HepG2 (cell line): ENCODE data around the gene UBC.

Experiments used
- CREB1 ChIP-seq, 2 experiments: fragments of 450-650 bp in 1 of 2; IDR thresholded peaks; 2 replicates each; pipeline ENCODE4 v1.6.1; 2016 to 2017; ENCODE audit warnings: control low read depth in 1 of 2, mild to moderate bottlenecking in 1 of 2, missing compliant biosample characterization in 1 of 2, missing genetic modification characterization in 1 of 2
- EP300 ChIP-seq, 3 experiments: sonication (generic) in 1 of 3; formaldehyde crosslinking in 1 of 3; IDR thresholded peaks; 2 replicates each; pipeline versions ENCODE4 v1.5.1 to v1.6.1; 2011 to 2020; ENCODE audit warnings: low read depth in 2 of 3, low read length in 2 of 3, borderline replicate concordance in 1 of 3, improper control_type of control experiment in 1 of 3, mild to moderate bottlenecking in 1 of 3, missing genetic modification reagents in 1 of 3, moderate library complexity in 1 of 3
- KDM3A ChIP-seq: IDR thresholded peaks from 2 replicates; pipeline ENCODE4 v1.6.1; 2018; ENCODE audit warnings: low read depth, missing compliant biosample characterization
- PHF21A ChIP-seq: sonication (generic); formaldehyde crosslinking; IDR thresholded peaks from 2 replicates; pipeline ENCODE4 v1.5.0; 2020; ENCODE audit warnings: mild to moderate bottlenecking, missing genetic modification reagents
- POLR2A ChIP-seq, 2 experiments: IDR thresholded peaks; 2 replicates each; pipeline ENCODE4 v1.6.1; 2011; ENCODE audit warnings: low read depth in 2 of 2, low read length in 2 of 2, mild to moderate bottlenecking in 1 of 2, moderate library complexity in 1 of 2; ENCODE audit not compliant: insufficient read depth in 1 of 2
- SRSF1 ChIP-seq: fragments of 200-400 bp; formaldehyde crosslinking; optimal IDR thresholded peaks from 2 replicates; pipeline ENCODE3; 2017; ENCODE audit warnings: mild to moderate bottlenecking, low read depth, low read length, moderate library complexity
- TF ChIP-seq, protein P1 (sequence below): sonication (generic); formaldehyde crosslinking; IDR thresholded peaks from 2 replicates; pipeline ENCODE4 v1.4.0; 2020; ENCODE audit warnings: missing genetic modification reagents
- TF ChIP-seq, protein P2 (sequence below): sonication (generic); formaldehyde crosslinking; IDR thresholded peaks from 2 replicates; pipeline ENCODE4 v1.4.0; 2020; ENCODE audit warnings: missing genetic modification reagents
- TF ChIP-seq, protein P3 (sequence below): sonication (generic); formaldehyde crosslinking; conservative IDR thresholded peaks from 2 replicates; pipeline ENCODE4 v1.8.1; 2023; ENCODE audit warnings: missing genetic modification reagents
- TF ChIP-seq, protein P4 (sequence below): sonication (generic); formaldehyde crosslinking; IDR thresholded peaks from 2 replicates; pipeline ENCODE4 v1.5.1; 2020; ENCODE audit warnings: missing genetic modification reagents, mild to moderate bottlenecking, borderline replicate concordance
- TF ChIP-seq, protein P5 (sequence below): sonication (generic); formaldehyde crosslinking; IDR thresholded peaks from 2 replicates; pipeline ENCODE4 v1.5.1; 2020; ENCODE audit warnings: mild to moderate bottlenecking, missing genetic modification reagents, moderate library complexity

DNA sequence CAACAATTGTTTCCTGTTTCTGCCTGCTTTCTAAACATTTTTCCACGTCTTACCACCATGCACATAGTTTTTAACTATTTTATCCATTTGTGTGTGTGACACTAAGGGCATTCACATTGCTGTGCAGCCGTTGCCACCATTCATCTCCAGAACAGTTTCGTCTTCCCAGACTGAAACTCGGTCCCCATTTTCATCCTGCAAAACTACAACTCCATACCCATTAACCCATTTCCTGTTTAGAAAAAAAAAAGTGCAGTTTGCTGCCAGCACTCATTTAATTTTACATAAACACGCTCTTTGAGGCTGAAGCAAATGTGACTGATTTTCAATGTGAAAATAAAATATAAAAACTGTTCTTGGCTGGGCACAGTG is 15.5 kb downstream of the UBC start:
- TF ChIP-seq, protein P1, sequence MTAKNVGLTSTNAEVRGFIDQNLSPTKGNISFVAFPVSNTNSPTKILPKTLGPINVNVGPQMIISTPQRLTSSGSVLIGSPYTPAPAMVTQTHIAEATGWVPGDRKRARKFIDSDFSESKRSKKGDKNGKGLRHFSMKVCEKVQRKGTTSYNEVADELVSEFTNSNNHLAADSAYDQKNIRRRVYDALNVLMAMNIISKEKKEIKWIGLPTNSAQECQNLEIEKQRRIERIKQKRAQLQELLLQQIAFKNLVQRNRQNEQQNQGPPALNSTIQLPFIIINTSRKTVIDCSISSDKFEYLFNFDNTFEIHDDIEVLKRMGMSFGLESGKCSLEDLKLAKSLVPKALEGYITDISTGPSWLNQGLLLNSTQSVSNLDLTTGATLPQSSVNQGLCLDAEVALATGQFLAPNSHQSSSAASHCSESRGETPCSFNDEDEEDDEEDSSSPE (CRISPR knock-in tag), result no peak
- TF ChIP-seq, protein P2, sequence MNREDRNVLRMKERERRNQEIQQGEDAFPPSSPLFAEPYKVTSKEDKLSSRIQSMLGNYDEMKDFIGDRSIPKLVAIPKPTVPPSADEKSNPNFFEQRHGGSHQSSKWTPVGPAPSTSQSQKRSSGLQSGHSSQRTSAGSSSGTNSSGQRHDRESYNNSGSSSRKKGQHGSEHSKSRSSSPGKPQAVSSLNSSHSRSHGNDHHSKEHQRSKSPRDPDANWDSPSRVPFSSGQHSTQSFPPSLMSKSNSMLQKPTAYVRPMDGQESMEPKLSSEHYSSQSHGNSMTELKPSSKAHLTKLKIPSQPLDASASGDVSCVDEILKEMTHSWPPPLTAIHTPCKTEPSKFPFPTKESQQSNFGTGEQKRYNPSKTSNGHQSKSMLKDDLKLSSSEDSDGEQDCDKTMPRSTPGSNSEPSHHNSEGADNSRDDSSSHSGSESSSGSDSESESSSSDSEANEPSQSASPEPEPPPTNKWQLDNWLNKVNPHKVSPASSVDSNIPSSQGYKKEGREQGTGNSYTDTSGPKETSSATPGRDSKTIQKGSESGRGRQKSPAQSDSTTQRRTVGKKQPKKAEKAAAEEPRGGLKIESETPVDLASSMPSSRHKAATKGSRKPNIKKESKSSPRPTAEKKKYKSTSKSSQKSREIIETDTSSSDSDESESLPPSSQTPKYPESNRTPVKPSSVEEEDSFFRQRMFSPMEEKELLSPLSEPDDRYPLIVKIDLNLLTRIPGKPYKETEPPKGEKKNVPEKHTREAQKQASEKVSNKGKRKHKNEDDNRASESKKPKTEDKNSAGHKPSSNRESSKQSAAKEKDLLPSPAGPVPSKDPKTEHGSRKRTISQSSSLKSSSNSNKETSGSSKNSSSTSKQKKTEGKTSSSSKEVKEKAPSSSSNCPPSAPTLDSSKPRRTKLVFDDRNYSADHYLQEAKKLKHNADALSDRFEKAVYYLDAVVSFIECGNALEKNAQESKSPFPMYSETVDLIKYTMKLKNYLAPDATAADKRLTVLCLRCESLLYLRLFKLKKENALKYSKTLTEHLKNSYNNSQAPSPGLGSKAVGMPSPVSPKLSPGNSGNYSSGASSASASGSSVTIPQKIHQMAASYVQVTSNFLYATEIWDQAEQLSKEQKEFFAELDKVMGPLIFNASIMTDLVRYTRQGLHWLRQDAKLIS (CRISPR knock-in tag), result no peak
- no peak for TF ChIP-seq CREB1 (IDR thresholded peaks at IDR 0.05)
- no peak for TF ChIP-seq CREB1 (CRISPR knock-in tag; IDR thresholded peaks at IDR 0.05)
- no peak for TF ChIP-seq POLR2A (IDR thresholded peaks at IDR 0.05; ENCODE audit: insufficient read depth in 1 of 2, low read depth in 2 of 2, low read length in 2 of 2)
- TF ChIP-seq KDM3A (CRISPR knock-in tag), result no peak
- TF ChIP-seq, protein P3, sequence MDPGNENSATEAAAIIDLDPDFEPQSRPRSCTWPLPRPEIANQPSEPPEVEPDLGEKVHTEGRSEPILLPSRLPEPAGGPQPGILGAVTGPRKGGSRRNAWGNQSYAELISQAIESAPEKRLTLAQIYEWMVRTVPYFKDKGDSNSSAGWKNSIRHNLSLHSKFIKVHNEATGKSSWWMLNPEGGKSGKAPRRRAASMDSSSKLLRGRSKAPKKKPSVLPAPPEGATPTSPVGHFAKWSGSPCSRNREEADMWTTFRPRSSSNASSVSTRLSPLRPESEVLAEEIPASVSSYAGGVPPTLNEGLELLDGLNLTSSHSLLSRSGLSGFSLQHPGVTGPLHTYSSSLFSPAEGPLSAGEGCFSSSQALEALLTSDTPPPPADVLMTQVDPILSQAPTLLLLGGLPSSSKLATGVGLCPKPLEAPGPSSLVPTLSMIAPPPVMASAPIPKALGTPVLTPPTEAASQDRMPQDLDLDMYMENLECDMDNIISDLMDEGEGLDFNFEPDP, result no peak
- TF ChIP-seq, protein P4, sequence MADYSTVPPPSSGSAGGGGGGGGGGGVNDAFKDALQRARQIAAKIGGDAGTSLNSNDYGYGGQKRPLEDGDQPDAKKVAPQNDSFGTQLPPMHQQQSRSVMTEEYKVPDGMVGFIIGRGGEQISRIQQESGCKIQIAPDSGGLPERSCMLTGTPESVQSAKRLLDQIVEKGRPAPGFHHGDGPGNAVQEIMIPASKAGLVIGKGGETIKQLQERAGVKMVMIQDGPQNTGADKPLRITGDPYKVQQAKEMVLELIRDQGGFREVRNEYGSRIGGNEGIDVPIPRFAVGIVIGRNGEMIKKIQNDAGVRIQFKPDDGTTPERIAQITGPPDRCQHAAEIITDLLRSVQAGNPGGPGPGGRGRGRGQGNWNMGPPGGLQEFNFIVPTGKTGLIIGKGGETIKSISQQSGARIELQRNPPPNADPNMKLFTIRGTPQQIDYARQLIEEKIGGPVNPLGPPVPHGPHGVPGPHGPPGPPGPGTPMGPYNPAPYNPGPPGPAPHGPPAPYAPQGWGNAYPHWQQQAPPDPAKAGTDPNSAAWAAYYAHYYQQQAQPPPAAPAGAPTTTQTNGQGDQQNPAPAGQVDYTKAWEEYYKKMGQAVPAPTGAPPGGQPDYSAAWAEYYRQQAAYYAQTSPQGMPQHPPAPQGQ (CRISPR knock-in tag), result no peak
- TF ChIP-seq PHF21A, result no peak
- no peak for TF ChIP-seq EP300 (IDR thresholded peaks at IDR 0.05; ENCODE audit: low read depth in 2 of 2, low read length in 2 of 2)
- no peak for TF ChIP-seq EP300 (CRISPR knock-in tag; IDR thresholded peaks at IDR 0.05; ENCODE audit: borderline replicate concordance)
- TF ChIP-seq, protein P5, sequence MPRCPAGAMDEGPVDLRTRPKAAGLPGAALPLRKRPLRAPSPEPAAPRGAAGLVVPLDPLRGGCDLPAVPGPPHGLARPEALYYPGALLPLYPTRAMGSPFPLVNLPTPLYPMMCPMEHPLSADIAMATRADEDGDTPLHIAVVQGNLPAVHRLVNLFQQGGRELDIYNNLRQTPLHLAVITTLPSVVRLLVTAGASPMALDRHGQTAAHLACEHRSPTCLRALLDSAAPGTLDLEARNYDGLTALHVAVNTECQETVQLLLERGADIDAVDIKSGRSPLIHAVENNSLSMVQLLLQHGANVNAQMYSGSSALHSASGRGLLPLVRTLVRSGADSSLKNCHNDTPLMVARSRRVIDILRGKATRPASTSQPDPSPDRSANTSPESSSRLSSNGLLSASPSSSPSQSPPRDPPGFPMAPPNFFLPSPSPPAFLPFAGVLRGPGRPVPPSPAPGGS (CRISPR knock-in tag), result no peak
- no peak for TF ChIP-seq SRSF1
